HepG2 (cell line): ENCODE measurements around the gene RBM12. TPM values are rescaled to one million over a fixed set of nuclear protein-coding genes. Genes with fewer than 3 reads are reported as not detected.

Experiments
- ARNTL ChIP-seq: sonication (generic); formaldehyde crosslinking; IDR thresholded peaks from 2 replicates; pipeline ENCODE4 v1.4.0; 2020; ENCODE audit warnings: mild to moderate bottlenecking, missing genetic modification reagents
- GZF1 ChIP-seq: sonication (generic); formaldehyde crosslinking; IDR thresholded peaks from 2 replicates; pipeline ENCODE4 v1.5.1; 2020; ENCODE audit warnings: mild to moderate bottlenecking, missing genetic modification reagents
- HNRNPLL ChIP-seq: fragments of 200-400 bp; formaldehyde crosslinking; IDR thresholded peaks from 2 replicates; pipeline ENCODE4 v1.6.1; 2017; ENCODE audit warnings: mild to moderate bottlenecking, low read depth, low read length; ENCODE audit not compliant: poor library complexity, severe bottlenecking
- SIX1 ChIP-seq: sonication (generic); formaldehyde crosslinking; IDR thresholded peaks from 2 replicates; pipeline ENCODE4 v1.4.0; 2020; ENCODE audit warnings: missing genetic modification reagents, borderline replicate concordance
- SYNCRIP ChIP-seq: fragments of 200-400 bp; formaldehyde crosslinking; IDR thresholded peaks from 2 replicates; pipeline ENCODE4 v1.6.1; 2018; ENCODE audit warnings: mild to moderate bottlenecking, low read depth, low read length; ENCODE audit not compliant: insufficient read depth
- ZNF124 ChIP-seq: sonication (generic); formaldehyde crosslinking; IDR thresholded peaks from 2 replicates; pipeline ENCODE4 v1.4.0; 2020; ENCODE audit warnings: missing genetic modification reagents
- ZNF160 ChIP-seq: sonication (generic); formaldehyde crosslinking; IDR thresholded peaks from 2 replicates; pipeline ENCODE4 v1.8.0; 2022; ENCODE audit warnings: mild to moderate bottlenecking, inconsistent platforms, missing genetic modification reagents
- ZNF205 ChIP-seq: IDR thresholded peaks from 2 replicates; pipeline ENCODE4 v1.6.1; 2018; ENCODE audit warnings: missing biosample characterization, missing genetic modification reagents
- ZNF251 ChIP-seq: sonication (generic); formaldehyde crosslinking; IDR thresholded peaks from 2 replicates; pipeline ENCODE4 v1.9.0; 2021; ENCODE audit warnings: mild to moderate bottlenecking, missing genetic modification reagents
- ZNF724P ChIP-seq: sonication (generic); formaldehyde crosslinking; IDR thresholded peaks from 2 replicates; pipeline ENCODE4 v1.8.0; 2022; ENCODE audit warnings: missing genetic modification reagents, borderline replicate concordance
- polyA plus RNA-seq, 8 experiments: library from polyadenylated mRNA; depleted of rRNA in 3 of 8; stranded (reverse) in 7 of 8; unstranded in 1 of 8; fragments of >200 nt; fragmentation: Illumina TruSeq in 4 of 8; extraction: Trizol in 4 of 8; gene quantifications; 2 replicates each; pipeline versions ENCODE4 v1.2.1 to v1.2.3, GENCODE V29; 2011 to 2016; ENCODE audit warnings: low read depth in 4 of 8, missing spikeins in 1 of 8, mixed read lengths in 1 of 8; ENCODE audit not compliant: insufficient read depth in 1 of 8
- total RNA-seq, 5 experiments: library from RNA; depleted of rRNA; stranded (reverse); fragments of >200 nt; fragmentation: Illumina TruSeq; extraction: Trizol; gene quantifications; 2 replicates each; pipeline ENCODE4 v1.2.3, GENCODE V29; 2016; ENCODE audit warnings: low read depth in 1 of 5
- TF ChIP-seq, protein P1 (sequence below): sonication (generic); formaldehyde crosslinking; IDR thresholded peaks from 2 replicates; pipeline ENCODE4 v1.8.0; 2022; ENCODE audit warnings: missing genetic modification reagents, low read depth, mild to moderate bottlenecking, borderline replicate concordance
- TF ChIP-seq, protein P2 (sequence below): sonication (generic); formaldehyde crosslinking; IDR thresholded peaks from 2 replicates; pipeline ENCODE4 v1.4.0; 2020; ENCODE audit warnings: low read depth, mild to moderate bottlenecking, missing genetic modification reagents
- TF ChIP-seq, protein P3 (sequence below): sonication (generic); formaldehyde crosslinking; IDR thresholded peaks from 2 replicates; pipeline ENCODE4 v1.5.1; 2020; ENCODE audit warnings: mild to moderate bottlenecking, missing genetic modification reagents
- TF ChIP-seq, protein P4 (sequence below): sonication (generic); formaldehyde crosslinking; IDR thresholded peaks from 2 replicates; pipeline ENCODE4 v1.4.0; 2020; ENCODE audit warnings: missing genetic modification reagents, borderline replicate concordance
- TF ChIP-seq, protein P5 (sequence below): sonication (generic); formaldehyde crosslinking; IDR thresholded peaks from 2 replicates; pipeline ENCODE4 v1.4.0; 2020; ENCODE audit warnings: missing genetic modification reagents
- TF ChIP-seq, protein P6 (sequence below): sonication (generic); formaldehyde crosslinking; IDR thresholded peaks from 2 replicates; pipeline ENCODE4 v1.4.0; 2020; ENCODE audit warnings: missing genetic modification reagents

RBM12 gene
- total and polyA plus RNA-seq, 2 of the 13 experiments (the other 11 are each of a cell fraction or from before 2014, with no cell fraction given) = 97.9 to 104 TPM

DNA sequence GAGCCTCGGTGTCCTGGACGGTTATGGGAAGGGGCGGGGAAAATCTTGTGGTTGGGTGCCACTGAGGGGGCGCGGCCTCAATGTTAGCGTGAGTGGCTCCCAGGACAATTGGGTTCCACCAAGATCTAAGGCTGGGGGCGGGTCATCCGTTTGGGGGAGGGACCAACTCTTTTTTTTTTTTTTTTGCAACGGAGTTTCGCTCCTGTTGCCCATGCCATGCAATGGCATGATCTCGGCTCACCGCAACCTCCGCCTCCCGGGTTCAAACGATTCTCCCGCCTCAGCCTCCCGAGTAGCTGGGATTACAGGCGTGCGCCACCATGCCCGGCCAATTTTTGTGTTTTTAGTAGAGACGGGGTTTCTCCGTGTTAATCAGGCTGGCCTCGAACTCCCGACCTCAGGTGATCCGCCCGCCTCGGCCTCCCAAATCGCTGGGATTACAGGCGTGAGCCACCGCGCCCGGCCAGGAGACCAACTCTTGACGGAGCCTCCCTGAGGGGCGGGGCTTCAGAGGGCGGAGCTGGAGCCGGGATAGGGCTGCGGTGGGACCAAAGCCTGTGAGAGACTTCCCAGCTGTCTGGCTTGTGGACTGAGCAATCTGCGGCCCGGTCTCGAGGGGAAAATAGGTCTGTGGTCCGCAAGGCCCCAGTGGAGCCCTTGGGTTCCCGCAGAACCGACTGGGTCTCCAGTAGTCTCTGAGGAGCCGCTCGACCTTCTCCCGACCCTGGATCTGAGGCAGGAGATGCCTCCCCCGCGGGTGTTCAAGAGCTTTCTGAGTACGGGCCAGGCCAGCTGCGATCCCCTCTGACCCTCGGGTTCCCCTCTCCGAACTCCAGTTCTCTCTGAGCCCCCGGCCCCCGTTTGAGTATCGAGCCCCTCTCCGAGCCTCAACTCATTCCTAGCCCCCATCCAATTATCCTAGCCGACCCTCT is 48.0 kb downstream of the RBM12 start (continued):
- TF ChIP-seq, protein P1, sequence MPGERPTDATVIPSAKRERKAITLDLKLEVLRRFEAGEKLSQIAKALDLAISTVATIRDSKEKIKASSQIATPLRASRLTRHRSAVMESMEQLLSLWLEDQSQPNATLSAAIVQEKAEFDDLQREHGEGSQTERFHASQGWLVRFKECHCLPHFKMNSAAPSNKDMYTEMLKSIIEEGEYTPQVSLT (CRISPR knock-in tag) = no peak
- TF ChIP-seq GZF1 = no peak
- TF ChIP-seq ZNF724P (CRISPR knock-in tag) = peak; percentile 91; the same call in 1 of the 2 replicates
- peak; percentile 89; the same call in 1 of the 2 replicates for TF ChIP-seq ZNF160
- TF ChIP-seq ARNTL = no peak; the same call in 1 of the 2 replicates
- TF ChIP-seq SIX1 (CRISPR knock-in tag) = no peak
- TF ChIP-seq ZNF251 (CRISPR knock-in tag) = no peak; the same call in 1 of the 2 replicates
- TF ChIP-seq HNRNPLL = peak; percentile 72
- no peak; the same call in 1 of the 2 replicates for TF ChIP-seq ZNF124 (CRISPR knock-in tag)
- peak; percentile 84 for TF ChIP-seq ZNF205 (CRISPR knock-in tag)
- TF ChIP-seq, protein P2, sequence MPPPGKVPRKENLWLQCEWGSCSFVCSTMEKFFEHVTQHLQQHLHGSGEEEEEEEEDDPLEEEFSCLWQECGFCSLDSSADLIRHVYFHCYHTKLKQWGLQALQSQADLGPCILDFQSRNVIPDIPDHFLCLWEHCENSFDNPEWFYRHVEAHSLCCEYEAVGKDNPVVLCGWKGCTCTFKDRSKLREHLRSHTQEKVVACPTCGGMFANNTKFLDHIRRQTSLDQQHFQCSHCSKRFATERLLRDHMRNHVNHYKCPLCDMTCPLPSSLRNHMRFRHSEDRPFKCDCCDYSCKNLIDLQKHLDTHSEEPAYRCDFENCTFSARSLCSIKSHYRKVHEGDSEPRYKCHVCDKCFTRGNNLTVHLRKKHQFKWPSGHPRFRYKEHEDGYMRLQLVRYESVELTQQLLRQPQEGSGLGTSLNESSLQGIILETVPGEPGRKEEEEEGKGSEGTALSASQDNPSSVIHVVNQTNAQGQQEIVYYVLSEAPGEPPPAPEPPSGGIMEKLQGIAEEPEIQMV (CRISPR knock-in tag) = peak; percentile 79; the same call in 1 of the 2 replicates
- TF ChIP-seq, protein P3, sequence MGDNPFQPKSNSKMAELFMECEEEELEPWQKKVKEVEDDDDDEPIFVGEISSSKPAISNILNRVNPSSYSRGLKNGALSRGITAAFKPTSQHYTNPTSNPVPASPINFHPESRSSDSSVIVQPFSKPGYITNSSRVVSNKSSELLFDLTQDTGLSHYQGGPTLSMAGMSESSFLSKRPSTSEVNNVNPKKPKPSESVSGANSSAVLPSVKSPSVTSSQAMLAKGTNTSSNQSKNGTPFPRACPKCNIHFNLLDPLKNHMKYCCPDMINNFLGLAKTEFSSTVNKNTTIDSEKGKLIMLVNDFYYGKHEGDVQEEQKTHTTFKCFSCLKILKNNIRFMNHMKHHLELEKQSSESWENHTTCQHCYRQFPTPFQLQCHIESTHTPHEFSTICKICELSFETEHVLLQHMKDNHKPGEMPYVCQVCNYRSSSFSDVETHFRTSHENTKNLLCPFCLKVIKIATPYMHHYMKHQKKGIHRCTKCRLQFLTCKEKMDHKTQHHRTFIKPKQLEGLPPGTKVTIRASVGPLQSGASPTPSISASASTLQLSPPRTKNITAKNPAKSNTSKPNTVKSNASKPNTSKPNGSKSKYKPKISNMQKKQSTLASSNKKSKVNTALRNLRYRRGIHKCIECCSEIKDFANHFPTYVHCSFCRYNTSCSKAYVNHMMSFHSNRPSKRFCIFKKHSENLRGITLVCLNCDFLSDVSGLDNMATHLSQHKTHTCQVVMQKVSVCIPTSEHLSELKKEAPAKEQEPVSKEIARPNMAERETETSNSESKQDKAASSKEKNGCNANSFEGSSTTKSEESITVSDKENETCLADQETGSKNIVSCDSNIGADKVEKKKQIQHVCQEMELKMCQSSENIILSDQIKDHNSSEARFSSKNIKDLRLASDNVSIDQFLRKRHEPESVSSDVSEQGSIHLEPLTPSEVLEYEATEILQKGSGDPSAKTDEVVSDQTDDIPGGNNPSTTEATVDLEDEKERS (CRISPR knock-in tag) = peak; percentile 94
- TF ChIP-seq, protein P4, sequence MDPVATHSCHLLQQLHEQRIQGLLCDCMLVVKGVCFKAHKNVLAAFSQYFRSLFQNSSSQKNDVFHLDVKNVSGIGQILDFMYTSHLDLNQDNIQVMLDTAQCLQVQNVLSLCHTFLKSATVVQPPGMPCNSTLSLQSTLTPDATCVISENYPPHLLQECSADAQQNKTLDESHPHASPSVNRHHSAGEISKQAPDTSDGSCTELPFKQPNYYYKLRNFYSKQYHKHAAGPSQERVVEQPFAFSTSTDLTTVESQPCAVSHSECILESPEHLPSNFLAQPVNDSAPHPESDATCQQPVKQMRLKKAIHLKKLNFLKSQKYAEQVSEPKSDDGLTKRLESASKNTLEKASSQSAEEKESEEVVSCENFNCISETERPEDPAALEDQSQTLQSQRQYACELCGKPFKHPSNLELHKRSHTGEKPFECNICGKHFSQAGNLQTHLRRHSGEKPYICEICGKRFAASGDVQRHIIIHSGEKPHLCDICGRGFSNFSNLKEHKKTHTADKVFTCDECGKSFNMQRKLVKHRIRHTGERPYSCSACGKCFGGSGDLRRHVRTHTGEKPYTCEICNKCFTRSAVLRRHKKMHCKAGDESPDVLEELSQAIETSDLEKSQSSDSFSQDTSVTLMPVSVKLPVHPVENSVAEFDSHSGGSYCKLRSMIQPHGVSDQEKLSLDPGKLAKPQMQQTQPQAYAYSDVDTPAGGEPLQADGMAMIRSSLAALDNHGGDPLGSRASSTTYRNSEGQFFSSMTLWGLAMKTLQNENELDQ = no peak
- TF ChIP-seq SYNCRIP = no peak
- TF ChIP-seq, protein P5, sequence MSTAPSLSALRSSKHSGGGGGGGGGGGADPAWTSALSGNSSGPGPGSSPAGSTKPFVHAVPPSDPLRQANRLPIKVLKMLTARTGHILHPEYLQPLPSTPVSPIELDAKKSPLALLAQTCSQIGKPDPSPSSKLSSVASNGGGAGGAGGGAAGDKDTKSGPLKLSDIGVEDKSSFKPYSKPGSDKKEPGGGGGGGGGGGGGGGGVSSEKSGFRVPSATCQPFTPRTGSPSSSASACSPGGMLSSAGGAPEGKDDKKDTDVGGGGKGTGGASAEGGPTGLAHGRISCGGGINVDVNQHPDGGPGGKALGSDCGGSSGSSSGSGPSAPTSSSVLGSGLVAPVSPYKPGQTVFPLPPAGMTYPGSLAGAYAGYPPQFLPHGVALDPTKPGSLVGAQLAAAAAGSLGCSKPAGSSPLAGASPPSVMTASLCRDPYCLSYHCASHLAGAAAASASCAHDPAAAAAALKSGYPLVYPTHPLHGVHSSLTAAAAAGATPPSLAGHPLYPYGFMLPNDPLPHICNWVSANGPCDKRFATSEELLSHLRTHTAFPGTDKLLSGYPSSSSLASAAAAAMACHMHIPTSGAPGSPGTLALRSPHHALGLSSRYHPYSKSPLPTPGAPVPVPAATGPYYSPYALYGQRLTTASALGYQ (CRISPR knock-in tag) = 0 out of 2 replicates have a peak, but pooled peaks have one; percentile 50
- TF ChIP-seq, protein P6, sequence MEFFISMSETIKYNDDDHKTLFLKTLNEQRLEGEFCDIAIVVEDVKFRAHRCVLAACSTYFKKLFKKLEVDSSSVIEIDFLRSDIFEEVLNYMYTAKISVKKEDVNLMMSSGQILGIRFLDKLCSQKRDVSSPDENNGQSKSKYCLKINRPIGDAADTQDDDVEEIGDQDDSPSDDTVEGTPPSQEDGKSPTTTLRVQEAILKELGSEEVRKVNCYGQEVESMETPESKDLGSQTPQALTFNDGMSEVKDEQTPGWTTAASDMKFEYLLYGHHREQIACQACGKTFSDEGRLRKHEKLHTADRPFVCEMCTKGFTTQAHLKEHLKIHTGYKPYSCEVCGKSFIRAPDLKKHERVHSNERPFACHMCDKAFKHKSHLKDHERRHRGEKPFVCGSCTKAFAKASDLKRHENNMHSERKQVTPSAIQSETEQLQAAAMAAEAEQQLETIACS (CRISPR knock-in tag) = no peak
